Measurements from ENCODE around the gene DICER1. TPM values are rescaled to one million over a fixed set of nuclear protein-coding genes. Genes with fewer than 3 reads are reported as not detected.

DICER1 gene
- 44.9 and 81.5 TPM in 2 replicates for total RNA-seq

GRCh38 chr14:95157327-95158189 is at the start of gene DICER1:
DICER1 (minus strand) TSS chr14:95157529; CDS start chr14:95133458, 24,071 bp downstream.

Small RNA genes lying within 50 kb of the gene (small RNA-seq; reads per million reads assigned to genes)
- 2.0 reads per million, percentile 69 among the genes with 10 or more reads in this experiment for gene MIR3173 (ENCODE audit: low replicate concordance)

Other genes starting within 250 kb of the DICER1 start
- 0.14 and 2.6 TPM in 2 replicates for gene CLMN, start 162.4 kb upstream of the DICER1 start, total RNA-seq